ENCODE measurements around the gene TPM4.
"Not testable (repeated sequence)": the region's sequence is repeated elsewhere in the genome, so short reads cannot be mapped to it uniquely, and the experiment has no call there.

TPM4 gene

DNA sequence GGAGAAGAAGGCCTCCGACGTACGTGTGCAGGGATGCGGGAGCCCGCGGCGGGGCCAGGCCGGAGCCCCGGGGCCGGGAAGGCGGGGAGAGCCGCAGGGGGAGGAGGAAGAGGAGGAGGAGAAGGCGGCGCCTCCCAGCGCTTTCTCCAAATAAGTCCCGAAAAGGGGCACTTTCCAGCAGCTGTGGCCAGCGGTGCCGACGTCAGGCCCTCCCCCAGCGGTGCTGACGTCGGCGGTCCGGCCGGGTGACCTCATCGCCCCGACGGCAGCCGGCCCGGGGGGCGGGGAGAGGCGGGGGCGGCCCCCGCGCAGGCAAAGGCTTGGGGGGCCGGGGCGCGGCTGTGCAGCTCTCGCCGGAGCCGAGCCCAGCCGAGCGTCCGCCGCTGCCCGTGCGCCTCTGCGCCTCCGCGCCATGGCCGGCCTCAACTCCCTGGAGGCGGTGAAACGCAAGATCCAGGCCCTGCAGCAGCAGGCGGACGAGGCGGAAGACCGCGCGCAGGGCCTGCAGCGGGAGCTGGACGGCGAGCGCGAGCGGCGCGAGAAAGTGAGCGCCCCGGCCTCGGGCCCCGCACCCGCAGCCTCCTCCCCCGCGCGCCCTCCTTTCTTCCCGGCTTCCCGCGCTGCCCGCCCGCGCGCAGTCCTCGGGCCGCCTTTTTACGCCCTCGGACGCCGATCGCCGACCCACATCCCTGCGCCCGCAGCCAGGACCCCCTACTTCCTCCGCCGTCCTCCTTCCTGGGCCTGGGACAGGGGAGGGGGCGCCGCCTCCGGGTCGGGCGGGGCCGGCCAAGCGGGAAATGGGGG, at the start of gene TPM4:
TSS of gene TPM4 (plus strand) at position 342 of the 804 bp plus-strand sequence. CDS start at position 413, 71 bp downstream.
- DNase-seq (ENCODE audit: low read depth): peak; percentile 96

- no peak for DNase-seq (ENCODE audit: low read depth)
Measured at GRCh38 chr19:16026756-16027155, 49.5 kb upstream of the TPM4 start.

DNA sequence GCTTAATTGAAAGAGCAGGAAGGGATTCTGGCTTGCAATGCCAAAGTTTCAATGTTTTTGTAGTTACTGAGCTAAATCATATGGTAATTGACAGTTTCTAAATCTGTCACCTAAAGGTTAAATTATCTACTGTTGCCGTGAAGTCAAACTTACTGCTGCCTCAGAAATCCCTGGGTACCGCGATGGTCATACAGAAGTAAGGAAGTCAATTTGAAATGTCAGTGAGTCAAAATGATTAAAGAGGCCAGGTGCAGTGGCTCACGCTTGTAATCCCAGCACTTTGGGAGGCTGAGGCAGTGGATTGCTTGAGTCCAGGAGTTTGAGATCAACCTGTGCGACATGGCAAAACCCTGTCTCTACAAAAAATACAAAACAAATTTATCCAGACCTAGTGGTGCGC, 48.8 kb upstream of the TPM4 start:
- no peak for DNase-seq (ENCODE audit: low read depth)

DNA sequence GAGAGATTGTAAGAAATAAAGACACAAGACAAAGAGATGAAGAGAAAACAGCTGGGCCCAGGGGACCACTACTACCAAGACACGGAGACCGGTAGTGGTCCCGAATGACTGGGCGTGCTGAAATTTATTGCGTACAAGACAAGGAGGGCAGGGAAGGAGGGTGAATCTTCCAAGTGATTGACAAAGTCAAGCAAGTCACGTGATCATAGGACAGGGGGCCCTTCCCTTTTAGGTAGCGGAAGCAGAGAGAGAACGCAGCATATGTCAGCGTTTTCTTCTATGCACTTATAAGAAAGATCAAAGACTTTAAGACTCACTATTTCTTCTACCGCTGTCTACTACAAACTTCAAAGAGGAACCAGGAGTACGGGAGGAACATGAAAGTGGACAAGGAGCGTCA, 46.1 kb upstream of the TPM4 start:
- DNase-seq (ENCODE audit: low read depth): not testable (repeated sequence)

DNA sequence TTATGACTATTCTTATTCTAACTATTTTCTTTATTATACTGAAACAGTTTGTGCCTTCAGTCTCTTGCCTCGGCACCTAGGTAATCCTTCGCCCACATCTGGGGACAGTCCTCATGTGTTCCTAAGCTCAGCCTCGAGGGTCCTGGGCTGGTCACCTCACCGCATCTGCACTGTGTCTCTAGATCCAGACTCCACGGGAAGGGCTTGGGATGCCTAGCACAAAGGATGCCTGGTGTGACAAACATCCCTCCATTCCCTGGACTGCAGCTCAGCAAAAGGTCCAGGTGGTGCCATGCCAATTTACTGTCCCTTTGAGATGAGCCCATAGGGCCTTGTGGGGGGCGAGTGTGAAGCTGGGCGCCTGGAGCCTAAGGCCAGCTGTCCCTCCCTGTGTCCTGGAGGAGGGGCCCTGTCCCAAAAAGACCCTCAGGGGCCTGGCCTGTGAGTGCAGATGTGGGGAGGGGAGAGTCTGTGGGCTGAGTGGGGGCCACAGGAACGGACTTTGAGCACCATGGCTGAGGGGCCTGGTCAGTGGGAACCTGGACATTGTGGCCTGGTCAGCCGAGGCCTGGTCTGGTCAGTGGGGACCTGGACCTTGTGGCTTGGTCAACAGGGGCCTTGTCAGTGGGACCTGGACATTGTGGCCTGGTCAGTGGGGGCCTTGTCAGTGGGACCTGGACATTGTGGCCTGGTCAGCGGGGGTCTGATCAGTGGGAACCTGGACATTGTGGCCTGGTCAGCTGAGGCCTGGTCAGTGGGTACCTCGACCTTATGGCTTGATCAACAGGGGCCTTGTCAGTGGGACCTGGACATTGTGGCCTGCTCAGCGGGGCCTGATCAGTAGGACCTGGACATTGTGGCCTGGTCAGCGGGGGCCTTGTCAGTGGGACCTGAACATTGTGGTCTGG, 45.1 kb upstream of the TPM4 start:
- no peak for DNase-seq (ENCODE audit: low read depth)

- no peak for DNase-seq (ENCODE audit: low read depth)
Measured at GRCh38 chr19:16031872-16032200, 44.5 kb upstream of the TPM4 start.

GRCh38 chr19:16032509-16033135, 43.7 kb upstream of the TPM4 start:
- DNase-seq (ENCODE audit: low read depth): no peak

DNA sequence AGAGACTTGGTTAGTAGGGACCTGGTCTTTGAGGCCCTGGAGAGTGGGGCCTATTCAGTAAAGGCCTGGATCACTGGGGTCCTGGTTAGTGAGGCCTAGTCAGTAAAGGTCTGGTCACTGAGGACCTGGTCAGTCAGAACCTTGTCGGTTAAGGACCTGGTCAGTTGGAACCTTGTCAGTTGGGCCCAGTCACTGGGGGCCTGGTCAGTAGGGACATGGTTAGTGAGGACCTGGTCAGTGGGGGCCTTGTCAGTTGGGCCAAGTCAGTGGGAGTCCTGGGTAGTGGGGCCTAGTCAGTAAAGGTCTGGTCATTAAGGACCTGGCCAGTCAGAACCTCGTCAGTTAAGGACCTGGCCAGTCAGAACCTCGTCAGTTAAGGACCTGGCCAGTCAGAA, 43.2 kb upstream of the TPM4 start:
- no peak for DNase-seq (ENCODE audit: low read depth)

- no peak for DNase-seq (ENCODE audit: low read depth)
Measured at GRCh38 chr19:16033721-16034120, 42.6 kb upstream of the TPM4 start.

GRCh38 chr19:16034180-16034579, 42.1 kb upstream of the TPM4 start:
- DNase-seq (ENCODE audit: low read depth): no peak

DNA sequence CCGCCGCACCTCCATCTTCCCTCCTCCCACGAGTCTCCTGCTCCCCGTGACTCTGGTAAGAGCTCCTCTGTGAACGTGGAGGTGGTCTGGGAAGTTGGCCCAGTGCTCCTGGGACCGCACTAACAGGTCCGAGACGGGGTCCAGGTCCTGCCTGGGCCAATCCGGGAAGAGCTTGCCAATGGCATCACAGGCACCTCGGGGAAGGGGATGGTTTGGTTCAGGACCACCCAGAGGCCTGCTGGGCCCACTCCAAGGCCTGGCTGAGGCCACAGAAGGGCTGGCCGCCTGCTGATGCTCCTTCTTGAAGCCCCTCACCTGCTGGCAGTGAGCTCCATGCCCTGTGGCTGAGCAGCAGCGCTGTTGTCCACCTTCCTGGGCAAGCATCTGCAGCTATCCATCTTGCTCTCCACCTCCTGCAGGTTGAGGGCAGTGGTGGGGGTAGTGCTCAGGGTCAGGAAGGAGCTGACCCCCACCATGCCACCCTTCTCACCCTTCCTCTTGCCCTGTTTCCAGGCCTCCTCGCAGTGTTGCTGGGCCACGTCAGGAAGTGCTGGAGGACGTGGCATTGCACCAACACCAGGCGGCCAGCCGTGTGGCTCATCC, 41.2 kb upstream of the TPM4 start:
- DNase-seq (ENCODE audit: low read depth): no peak

DNA sequence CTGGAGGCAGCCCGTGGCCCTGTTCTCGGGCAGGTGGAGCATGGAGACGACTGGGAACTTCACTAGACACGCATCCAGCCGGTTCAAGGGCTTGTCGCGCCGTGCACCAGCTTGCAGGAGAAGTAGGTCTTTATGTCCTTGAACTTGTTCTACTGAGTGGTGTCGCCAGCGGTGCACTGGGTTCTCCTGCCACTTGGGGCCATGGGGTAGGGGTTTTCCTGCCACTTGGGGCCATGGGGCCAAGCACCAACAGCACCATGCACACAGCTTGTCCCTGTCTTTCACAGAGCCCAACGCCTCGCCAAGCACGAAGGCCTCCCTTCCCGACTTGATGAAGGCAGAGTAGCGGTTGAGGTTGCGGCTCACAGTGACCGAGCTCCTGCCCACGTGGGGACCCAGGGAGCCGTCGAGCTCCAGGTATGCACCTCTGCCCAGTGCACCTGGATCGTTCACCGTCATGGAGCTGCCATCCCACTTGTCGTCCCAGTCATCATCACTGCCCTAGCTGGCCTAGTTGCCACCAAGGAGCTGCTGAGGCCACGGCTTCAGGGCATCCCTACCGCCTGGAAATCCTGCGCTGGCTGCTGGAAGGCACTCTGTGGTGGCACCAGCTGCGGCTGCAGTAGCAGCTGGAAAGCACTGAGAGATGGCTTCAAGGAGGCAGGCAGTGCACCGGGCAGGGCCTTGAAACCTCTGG, 40.5 kb upstream of the TPM4 start:
- DNase-seq (ENCODE audit: low read depth): no peak

GRCh38 chr19:16036397-16036925, 39.8 kb upstream of the TPM4 start:
- no peak for DNase-seq (ENCODE audit: low read depth)

DNA sequence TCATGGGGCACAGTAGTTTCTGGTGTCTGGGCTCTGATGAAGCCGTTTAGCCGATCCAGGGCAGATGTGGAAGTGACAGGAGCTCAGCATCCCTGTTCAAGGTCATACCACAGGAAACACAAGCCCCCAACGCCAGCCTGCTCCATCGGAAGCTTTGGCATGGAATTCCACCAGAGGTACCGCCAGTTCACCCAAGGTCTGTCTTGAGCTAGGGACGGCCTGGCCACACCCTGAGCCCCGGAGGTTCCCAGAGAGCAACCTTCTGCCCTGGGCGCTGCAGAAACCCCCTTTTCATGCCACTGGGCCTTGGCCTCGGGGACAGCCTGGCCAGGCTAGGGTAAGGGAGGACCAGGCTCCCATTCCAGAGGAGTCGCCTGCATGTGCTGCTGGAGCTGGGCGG, 39.4 kb upstream of the TPM4 start:
- DNase-seq (ENCODE audit: low read depth): no peak

DNA sequence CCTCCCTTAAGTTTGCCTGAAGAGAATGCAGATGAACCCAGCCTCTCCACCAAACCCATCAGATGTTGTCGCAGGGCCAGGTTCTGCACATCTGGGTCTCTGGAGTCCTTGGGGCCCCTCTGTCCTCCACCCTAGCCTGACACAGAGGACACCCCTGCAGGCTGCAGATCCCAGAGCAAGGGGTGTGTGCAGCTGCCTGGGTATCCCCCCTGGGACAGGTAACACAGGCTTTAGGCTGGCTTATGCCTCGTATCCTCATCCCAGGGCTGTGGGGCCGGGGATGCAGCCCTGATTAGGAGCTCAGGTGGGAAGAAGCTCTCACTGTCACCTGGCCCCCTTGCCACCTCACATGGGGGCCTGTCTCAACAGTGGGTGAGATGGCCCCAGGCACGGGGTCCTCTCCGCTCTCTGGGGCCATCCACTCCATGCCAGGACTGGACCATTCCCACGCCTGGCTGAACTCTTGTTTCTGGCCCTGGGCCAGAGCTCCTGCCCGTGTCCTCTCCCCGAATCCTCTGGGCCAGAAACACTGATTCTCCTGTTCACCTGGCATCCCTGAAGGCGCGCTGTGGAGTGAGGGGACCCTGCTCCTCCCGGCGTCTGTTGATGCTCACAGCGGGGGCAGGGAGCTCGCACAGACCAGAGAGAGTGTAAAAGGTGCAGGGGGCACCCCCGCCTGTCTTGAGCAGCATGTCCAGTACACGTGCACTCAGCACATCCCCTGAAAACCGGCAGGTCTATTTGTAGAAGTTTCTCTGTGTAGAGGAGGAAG, 38.7 kb upstream of the TPM4 start:
- no peak for DNase-seq (ENCODE audit: low read depth)

DNA sequence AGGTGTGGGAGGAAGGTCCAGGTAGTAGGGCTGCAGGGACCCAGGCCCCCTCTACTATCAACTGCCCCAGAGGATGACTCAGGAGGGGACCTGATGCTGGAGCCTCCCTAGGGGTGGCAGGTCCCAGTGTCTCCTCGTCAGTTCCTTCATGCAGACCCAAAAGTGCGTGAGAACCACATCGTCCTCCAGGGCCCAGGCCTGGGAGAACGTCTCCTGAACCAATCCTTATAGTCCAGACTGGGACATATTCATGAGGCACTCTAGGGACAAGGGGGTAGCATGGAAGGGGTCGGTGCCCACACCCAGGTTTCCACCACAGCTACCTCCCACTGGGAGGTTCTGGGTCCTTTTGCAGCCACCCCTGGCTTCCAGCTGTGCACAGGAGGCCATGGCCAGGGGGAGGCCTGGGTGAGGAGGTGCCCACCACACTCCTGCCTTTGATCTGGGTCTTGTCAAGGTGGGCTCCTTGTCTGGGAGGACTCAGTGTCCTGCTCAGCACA, 38.0 kb upstream of the TPM4 start:
- no peak for DNase-seq (ENCODE audit: low read depth)

GRCh38 chr19:16039081-16039480, 37.2 kb upstream of the TPM4 start:
- DNase-seq (ENCODE audit: low read depth): no peak

GRCh38 chr19:16039545-16039944, 36.8 kb upstream of the TPM4 start:
- DNase-seq (ENCODE audit: low read depth): no peak

DNA sequence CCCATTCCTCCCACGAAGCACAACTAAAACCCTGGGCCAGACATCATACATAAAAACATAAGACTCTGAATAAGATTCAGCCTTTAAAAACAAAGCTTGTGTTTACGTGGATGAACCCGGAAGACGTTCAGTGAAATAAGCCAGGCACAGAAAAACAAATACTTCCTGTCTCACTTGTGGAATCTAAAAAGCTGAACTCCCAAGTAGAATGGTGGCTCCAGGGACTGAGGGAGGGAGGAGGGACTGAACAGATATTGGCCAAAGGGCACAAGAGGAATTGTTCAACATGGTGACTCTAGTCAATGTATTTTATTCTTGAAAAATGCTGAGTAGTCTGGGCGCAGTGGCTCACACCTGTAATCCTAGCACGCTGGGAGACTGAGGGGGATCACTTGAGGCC, 35.7 kb upstream of the TPM4 start:
- peak; percentile 63 for DNase-seq (ENCODE audit: low read depth)

- DNase-seq (ENCODE audit: low read depth): peak; percentile 47
Measured at GRCh38 chr19:16041299-16041990, 34.9 kb upstream of the TPM4 start.
